Panc1 (cell line): ENCODE results near the gene CLCN7.

ENCODE experiments used
- POLR2AphosphoS5 ChIP-seq: IDR thresholded peaks from 2 replicates; pipeline ENCODE4 v1.6.1; 2012; ENCODE audit warnings: mild to moderate bottlenecking, low read depth, low read length, moderate library complexity
- SIN3A ChIP-seq: IDR thresholded peaks from 2 replicates; pipeline ENCODE4 v1.6.1; 2012; ENCODE audit warnings: low read depth, mild to moderate bottlenecking, low read length, moderate library complexity, borderline replicate concordance; ENCODE audit not compliant: insufficient read depth
- TF ChIP-seq, protein P1 (sequence below): fragments of 450-650 bp; IDR thresholded peaks from 2 replicates; pipeline ENCODE4 v1.5.1; 2017; ENCODE audit warnings: mild to moderate bottlenecking
- TF ChIP-seq, protein P2 (sequence below), 2 experiments: IDR thresholded peaks; 2 replicates each; pipeline ENCODE4 v1.6.1; 2011 to 2012; ENCODE audit warnings: low read depth in 2 of 2, control low read depth in 1 of 2, low read length in 1 of 2, mild to moderate bottlenecking in 1 of 2, moderate library complexity in 1 of 2; ENCODE audit not compliant: insufficient read depth in 1 of 2

DNA sequence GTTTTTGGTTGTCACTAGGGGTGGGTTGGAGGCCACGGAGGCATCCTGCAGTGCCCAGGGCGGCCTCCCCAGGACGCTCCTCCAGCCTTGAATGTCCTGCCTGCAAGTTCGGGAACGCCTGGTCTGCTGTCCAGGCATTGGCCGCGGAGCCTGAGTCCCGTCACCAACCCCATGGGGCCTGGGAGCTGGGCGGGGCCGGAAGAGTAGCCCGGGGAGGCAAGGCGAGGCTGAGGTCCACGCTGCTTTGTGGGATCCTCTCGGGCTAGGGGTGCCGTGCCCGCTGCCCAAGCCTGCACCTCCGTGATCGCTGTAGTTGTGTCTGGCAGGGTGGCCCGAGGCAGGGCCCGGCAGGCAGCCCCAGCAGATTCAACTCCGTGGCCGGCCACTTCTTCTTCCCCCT lies 31.1 kb upstream of the CLCN7 start:
- TF ChIP-seq, protein P1, sequence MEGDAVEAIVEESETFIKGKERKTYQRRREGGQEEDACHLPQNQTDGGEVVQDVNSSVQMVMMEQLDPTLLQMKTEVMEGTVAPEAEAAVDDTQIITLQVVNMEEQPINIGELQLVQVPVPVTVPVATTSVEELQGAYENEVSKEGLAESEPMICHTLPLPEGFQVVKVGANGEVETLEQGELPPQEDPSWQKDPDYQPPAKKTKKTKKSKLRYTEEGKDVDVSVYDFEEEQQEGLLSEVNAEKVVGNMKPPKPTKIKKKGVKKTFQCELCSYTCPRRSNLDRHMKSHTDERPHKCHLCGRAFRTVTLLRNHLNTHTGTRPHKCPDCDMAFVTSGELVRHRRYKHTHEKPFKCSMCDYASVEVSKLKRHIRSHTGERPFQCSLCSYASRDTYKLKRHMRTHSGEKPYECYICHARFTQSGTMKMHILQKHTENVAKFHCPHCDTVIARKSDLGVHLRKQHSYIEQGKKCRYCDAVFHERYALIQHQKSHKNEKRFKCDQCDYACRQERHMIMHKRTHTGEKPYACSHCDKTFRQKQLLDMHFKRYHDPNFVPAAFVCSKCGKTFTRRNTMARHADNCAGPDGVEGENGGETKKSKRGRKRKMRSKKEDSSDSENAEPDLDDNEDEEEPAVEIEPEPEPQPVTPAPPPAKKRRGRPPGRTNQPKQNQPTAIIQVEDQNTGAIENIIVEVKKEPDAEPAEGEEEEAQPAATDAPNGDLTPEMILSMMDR = no peak
- TF ChIP-seq SIN3A = no peak
- TF ChIP-seq, protein P2, sequence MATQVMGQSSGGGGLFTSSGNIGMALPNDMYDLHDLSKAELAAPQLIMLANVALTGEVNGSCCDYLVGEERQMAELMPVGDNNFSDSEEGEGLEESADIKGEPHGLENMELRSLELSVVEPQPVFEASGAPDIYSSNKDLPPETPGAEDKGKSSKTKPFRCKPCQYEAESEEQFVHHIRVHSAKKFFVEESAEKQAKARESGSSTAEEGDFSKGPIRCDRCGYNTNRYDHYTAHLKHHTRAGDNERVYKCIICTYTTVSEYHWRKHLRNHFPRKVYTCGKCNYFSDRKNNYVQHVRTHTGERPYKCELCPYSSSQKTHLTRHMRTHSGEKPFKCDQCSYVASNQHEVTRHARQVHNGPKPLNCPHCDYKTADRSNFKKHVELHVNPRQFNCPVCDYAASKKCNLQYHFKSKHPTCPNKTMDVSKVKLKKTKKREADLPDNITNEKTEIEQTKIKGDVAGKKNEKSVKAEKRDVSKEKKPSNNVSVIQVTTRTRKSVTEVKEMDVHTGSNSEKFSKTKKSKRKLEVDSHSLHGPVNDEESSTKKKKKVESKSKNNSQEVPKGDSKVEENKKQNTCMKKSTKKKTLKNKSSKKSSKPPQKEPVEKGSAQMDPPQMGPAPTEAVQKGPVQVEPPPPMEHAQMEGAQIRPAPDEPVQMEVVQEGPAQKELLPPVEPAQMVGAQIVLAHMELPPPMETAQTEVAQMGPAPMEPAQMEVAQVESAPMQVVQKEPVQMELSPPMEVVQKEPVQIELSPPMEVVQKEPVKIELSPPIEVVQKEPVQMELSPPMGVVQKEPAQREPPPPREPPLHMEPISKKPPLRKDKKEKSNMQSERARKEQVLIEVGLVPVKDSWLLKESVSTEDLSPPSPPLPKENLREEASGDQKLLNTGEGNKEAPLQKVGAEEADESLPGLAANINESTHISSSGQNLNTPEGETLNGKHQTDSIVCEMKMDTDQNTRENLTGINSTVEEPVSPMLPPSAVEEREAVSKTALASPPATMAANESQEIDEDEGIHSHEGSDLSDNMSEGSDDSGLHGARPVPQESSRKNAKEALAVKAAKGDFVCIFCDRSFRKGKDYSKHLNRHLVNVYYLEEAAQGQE (IDR thresholded peaks at IDR 0.05; ENCODE audit: insufficient read depth in 1 of 2, low read depth in 2 of 2, low read length in 1 of 2) = no peak
- no peak for TF ChIP-seq POLR2AphosphoS5
